ENCODE data around the gene CMTM8.

The CMTM8 gene

DNA sequence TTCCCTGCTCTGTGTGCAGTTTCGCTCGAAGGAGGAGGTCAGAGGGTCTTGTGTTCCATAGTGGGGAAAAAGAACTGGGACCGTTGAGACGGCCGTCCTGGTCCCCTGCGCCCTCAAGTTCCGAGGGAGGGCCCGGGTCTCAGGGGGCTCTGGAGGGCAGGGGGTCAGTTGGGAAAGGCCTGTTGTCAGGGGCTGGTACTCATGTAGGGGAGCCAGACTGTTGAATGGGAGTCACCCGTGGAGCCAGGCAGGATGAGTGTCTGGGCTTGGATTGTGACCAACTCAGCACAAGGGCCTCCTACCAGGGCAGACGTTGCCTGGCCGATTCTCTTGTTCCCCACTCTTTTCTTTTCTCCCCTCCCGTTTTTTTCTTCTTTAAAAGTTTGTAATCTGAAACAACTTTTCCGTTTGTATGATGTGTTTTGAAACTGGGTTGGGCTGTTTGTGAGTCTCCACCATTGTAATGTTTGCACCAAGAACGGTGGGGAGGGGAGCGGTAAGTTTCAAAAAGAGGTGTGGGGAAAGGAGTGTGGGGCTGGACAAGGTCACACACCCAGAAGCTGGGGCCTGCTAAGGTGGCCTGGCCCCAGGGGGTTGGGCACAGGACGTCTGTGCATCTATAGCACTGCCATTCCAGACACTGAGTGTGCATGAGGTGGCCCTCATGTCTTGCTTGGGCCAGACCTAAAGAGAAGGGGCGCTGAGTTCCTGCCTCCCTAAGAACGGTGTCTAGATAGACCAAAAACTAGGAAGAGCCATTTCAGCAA is 154.2 kb downstream of the CMTM8 start:
- H3K4me3 Mint-ChIP-seq: peak overlapping the region; percentile 97
- H3K27me3 Mint-ChIP-seq: no peaks in the 10 kb centered on the region
- peaks cover 71% of the 10 kb centered on the region for H3K4me1 Mint-ChIP-seq (ENCODE audit: low read depth)
- no peaks in the 10 kb centered on the region for H3K9me3 Mint-ChIP-seq
- peak; percentile 67 for DNase-seq
- H3K27ac Mint-ChIP-seq: peak overlapping the region; percentile 98
- peaks cover 27% of the 10 kb centered on the region for H3K36me3 Mint-ChIP-seq (ENCODE audit: low read depth)

DNA sequence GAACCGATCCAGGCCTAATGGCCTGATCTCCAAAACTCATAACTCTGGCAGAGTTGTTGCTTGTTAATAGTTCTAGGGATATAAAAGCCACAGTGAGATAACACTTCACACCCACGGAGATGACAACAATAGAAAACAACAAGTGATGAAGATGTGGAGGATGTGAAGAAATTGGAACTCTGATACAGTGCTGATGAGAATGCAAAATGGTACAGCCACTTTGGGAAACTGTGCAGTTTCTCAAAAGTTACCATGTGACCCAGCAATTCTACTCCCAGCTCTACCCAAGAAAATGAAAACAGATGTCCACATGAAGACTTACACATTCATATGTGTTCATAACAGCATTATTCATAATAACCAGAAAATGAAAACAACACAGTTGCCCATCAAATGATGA is 157.0 kb downstream of the CMTM8 start:
- DNase-seq: no peak
- peaks cover 73% of the 10 kb centered on the region for H3K4me1 Mint-ChIP-seq (ENCODE audit: low read depth)
- no peak overlapping the region for H3K4me3 Mint-ChIP-seq
- H3K9me3 Mint-ChIP-seq: no peaks in the 10 kb centered on the region
- H3K27ac Mint-ChIP-seq: peak overlapping the region; percentile 79
- peaks cover 27% of the 10 kb centered on the region for H3K36me3 Mint-ChIP-seq (ENCODE audit: low read depth)
- H3K27me3 Mint-ChIP-seq: no peaks in the 10 kb centered on the region

GRCh38 chr3:32397941-32398340 is 159.5 kb downstream of the CMTM8 start:
- Mint-ChIP-seq H3K9me3 (no peaks in the 10 kb centered on the region), H3K4me3 (no peak overlapping the region), H3K27me3 (no peaks in the 10 kb centered on the region), H3K36me3 (ENCODE audit: low read depth) (peaks cover 15% of the 10 kb centered on the region), H3K4me1 (ENCODE audit: low read depth) (peaks cover 77% of the 10 kb centered on the region), H3K27ac (no peak overlapping the region)
- DNase-seq: no peak

- H3K9me3 Mint-ChIP-seq: no peaks in the 10 kb centered on the region
- no peaks in the 10 kb centered on the region for H3K27me3 Mint-ChIP-seq
- peaks cover 10% of the 10 kb centered on the region for H3K36me3 Mint-ChIP-seq (ENCODE audit: low read depth)
- H3K4me1 Mint-ChIP-seq (ENCODE audit: low read depth): peaks cover 77% of the 10 kb centered on the region
- no peak for DNase-seq
- H3K4me3 Mint-ChIP-seq: no peak overlapping the region
- peak overlapping the region; percentile 74 for H3K27ac Mint-ChIP-seq
These were observed 160.1 kb downstream of the CMTM8 start for GRCh38 chr3:32398531-32398930.

DNA sequence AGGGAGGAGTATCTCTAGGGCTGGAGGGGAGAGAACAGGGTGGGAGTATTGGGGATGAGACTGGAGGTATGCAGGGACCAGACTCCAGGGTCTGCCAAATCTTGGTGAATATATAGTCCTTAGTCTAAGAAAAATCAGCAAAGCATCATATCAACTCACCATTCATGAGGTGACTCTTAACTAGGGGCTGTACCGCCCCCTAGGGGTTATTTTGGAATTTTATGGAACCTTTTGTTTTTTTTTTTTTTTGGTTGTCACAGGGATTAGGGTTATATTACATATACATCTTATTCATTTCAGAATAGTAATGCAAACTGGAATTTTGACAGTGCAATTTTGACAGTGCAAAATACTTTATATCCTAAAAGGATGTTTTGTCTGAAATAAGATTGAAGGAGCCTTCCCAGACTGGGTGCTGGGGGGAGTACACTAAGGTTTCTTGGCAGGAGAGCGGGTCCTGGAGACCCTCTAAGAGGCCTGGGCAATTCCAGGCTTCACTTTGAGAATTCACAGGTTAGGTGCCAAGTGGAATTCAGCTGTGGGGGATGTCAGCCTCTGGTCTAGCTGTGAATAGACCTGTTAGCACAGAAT is 160.6 kb downstream of the CMTM8 start:
- H3K27me3 Mint-ChIP-seq: no peaks in the 10 kb centered on the region
- peaks cover 13% of the 10 kb centered on the region for H3K36me3 Mint-ChIP-seq (ENCODE audit: low read depth)
- H3K27ac Mint-ChIP-seq: peak overlapping the region; percentile 74
- peaks cover 76% of the 10 kb centered on the region for H3K4me1 Mint-ChIP-seq (ENCODE audit: low read depth)
- no peak overlapping the region for H3K4me3 Mint-ChIP-seq
- no peak for DNase-seq
- H3K9me3 Mint-ChIP-seq: no peaks in the 10 kb centered on the region

DNA sequence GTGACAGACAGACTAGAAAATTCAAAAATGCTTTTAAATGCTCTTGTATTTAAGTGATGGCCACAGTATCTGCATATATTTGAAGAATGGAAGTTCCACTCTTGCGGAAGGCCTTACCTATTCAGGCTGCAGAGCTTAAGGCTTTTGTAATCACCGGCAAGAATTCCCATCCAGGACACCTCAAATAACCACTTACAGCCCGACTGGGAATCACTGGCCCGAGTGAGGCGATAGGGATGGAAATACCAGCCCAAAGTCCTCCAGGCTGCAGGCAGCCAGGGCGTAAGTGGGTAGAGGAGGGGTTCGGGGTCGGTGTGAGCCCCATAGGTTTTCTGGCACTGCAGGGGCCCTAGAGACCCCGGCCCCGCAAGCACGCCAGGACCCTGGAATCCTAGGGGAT is 162.6 kb downstream of the CMTM8 start:
- no peak for DNase-seq
- peaks cover 75% of the 10 kb centered on the region for H3K4me1 Mint-ChIP-seq (ENCODE audit: low read depth)
- peaks cover 23% of the 10 kb centered on the region for H3K36me3 Mint-ChIP-seq (ENCODE audit: low read depth)
- H3K4me3 Mint-ChIP-seq: peak overlapping the region; percentile 84
- peak overlapping the region; percentile 99 for H3K27ac Mint-ChIP-seq
- no peaks in the 10 kb centered on the region for H3K27me3 Mint-ChIP-seq
- no peaks in the 10 kb centered on the region for H3K9me3 Mint-ChIP-seq

DNA sequence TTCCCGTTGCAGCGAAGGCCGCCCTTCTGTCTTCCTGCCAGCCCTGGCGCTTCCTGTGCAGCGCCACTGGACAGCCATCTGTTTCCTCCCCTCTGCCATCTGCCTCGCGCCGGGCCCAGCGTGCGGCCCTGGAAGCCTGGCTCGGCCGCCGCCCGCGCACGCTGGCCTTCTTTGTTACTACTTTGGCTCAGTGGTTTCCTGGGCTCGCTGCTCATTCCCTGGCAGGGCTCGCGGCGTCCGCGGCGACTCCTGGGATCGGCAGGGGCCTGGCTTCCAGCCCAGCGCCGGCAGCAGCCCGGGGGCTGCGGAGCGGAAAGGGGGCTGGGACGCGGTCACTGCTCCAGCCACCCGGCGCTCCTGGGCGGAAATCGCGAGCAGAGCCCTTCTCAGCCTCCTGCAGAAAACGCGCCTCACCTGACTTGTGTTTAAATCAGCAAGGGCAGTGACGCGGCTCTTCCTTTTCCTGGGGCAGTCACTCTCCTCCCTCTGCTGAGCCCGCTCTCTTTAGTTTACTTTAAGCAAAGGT is 163.1 kb downstream of the CMTM8 start:
- Mint-ChIP-seq H3K4me3 (peak overlapping the region; percentile 84), H3K36me3 (ENCODE audit: low read depth) (peaks cover 23% of the 10 kb centered on the region), H3K9me3 (no peaks in the 10 kb centered on the region), H3K27me3 (no peaks in the 10 kb centered on the region), H3K27ac (peak overlapping the region; percentile 99), H3K4me1 (ENCODE audit: low read depth) (peaks cover 78% of the 10 kb centered on the region)
- peak; percentile 73 for DNase-seq

DNA sequence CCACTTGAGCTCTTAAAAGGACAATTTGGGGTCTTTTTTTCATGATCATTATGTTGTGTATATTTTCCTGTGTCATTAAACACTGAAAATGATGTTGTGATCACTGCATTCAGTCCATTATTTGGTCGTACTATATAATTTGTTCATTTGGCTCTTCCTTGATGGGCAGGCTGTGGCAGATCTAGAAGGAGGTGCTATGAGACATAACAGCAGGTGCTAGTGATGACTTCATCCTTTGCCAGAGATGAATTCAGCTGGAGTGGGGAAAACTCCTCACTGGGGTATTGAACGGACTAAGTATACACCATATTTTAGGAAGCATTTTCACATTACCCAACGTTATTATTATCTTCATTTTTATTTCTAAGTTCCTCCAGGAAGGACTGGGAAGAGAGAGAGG is 165.2 kb downstream of the CMTM8 start:
- Mint-ChIP-seq H3K27me3 (no peaks in the 10 kb centered on the region), H3K36me3 (ENCODE audit: low read depth) (peaks cover 27% of the 10 kb centered on the region), H3K9me3 (no peaks in the 10 kb centered on the region), H3K4me3 (no peak overlapping the region), H3K4me1 (ENCODE audit: low read depth) (peaks cover 83% of the 10 kb centered on the region), H3K27ac (peak overlapping the region; percentile 89)
- no peak for DNase-seq

DNA sequence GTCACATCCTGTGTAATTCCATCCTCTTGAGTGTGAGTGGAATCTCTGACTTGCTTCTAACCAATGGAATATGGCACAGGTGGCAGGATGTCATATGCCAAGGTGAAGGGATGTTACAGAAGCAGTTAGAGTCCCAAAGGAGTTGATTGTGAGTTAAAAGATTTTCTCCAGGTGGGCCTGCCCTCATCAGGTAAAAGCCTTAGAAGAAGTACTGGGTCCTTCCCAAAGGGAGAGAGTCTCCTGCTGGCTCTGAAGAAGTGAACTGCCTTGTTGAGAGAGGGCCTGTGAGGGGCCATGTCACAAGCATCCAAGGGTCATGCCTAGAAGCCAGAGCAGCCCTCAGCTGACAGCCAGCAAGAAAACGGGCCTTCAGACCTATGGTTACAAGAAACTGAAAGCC is 166.2 kb downstream of the CMTM8 start:
- H3K4me3 Mint-ChIP-seq: no peak overlapping the region
- peak overlapping the region; percentile 40 for H3K27ac Mint-ChIP-seq
- H3K27me3 Mint-ChIP-seq: no peaks in the 10 kb centered on the region
- H3K9me3 Mint-ChIP-seq: no peaks in the 10 kb centered on the region
- H3K4me1 Mint-ChIP-seq (ENCODE audit: low read depth): peaks cover 79% of the 10 kb centered on the region
- H3K36me3 Mint-ChIP-seq (ENCODE audit: low read depth): peaks cover 30% of the 10 kb centered on the region
- DNase-seq: no peak

- H3K9me3 Mint-ChIP-seq: no peaks in the 10 kb centered on the region
- peaks cover 30% of the 10 kb centered on the region for H3K36me3 Mint-ChIP-seq (ENCODE audit: low read depth)
- no peak overlapping the region for H3K27ac Mint-ChIP-seq
- no peak for DNase-seq
- H3K4me1 Mint-ChIP-seq (ENCODE audit: low read depth): peaks cover 84% of the 10 kb centered on the region
- no peak overlapping the region for H3K4me3 Mint-ChIP-seq
- no peaks in the 10 kb centered on the region for H3K27me3 Mint-ChIP-seq
These were observed 166.7 kb downstream of the CMTM8 start for GRCh38 chr3:32405155-32405554.

DNA sequence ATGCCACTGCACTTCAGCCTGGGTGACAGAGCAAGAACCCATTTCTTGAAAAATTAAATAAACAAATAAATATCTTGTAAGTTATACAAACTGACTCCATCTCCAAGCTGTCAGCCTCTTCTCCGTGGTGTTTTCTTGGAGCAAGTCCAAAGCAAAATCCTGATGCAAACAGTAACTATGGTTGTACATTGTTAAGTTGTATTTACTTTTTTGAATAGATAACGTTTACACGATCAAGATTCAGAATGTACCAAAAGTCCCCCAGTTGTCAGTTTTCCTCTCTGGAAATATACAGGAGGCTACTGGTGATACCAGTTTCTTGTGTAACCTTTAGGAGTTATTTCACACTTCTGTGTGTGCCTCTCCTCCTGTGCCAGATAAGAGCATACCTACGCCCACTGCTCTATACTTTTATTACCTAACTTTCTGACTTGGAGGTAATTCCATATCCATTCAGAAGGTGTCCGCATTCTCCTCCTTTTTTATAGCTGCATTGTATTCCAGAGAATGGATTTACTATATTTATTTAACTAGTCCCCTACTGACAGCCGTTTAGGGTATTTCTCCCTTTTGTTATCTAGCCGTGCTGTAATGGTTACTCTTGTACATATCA is 167.3 kb downstream of the CMTM8 start:
- H3K9me3 Mint-ChIP-seq: no peaks in the 10 kb centered on the region
- H3K27ac Mint-ChIP-seq: no peak overlapping the region
- no peak for DNase-seq
- H3K36me3 Mint-ChIP-seq (ENCODE audit: low read depth): peaks cover 30% of the 10 kb centered on the region
- H3K4me3 Mint-ChIP-seq: no peak overlapping the region
- no peaks in the 10 kb centered on the region for H3K27me3 Mint-ChIP-seq
- peaks cover 84% of the 10 kb centered on the region for H3K4me1 Mint-ChIP-seq (ENCODE audit: low read depth)

- no peaks in the 10 kb centered on the region for H3K27me3 Mint-ChIP-seq
- H3K27ac Mint-ChIP-seq: peak overlapping the region; percentile 42
- DNase-seq: no peak
- H3K4me3 Mint-ChIP-seq: no peak overlapping the region
- H3K4me1 Mint-ChIP-seq (ENCODE audit: low read depth): peaks cover 77% of the 10 kb centered on the region
- H3K9me3 Mint-ChIP-seq: no peaks in the 10 kb centered on the region
- H3K36me3 Mint-ChIP-seq (ENCODE audit: low read depth): peaks cover 30% of the 10 kb centered on the region
These were observed 168.3 kb downstream of the CMTM8 start for GRCh38 chr3:32406486-32407408.

GRCh38 chr3:32410367-32411246 is 172.1 kb downstream of the CMTM8 start:
- no peaks in the 10 kb centered on the region for H3K27me3 Mint-ChIP-seq
- H3K4me1 Mint-ChIP-seq (ENCODE audit: low read depth): peaks cover 71% of the 10 kb centered on the region
- DNase-seq: no peak
- peaks cover 13% of the 10 kb centered on the region for H3K36me3 Mint-ChIP-seq (ENCODE audit: low read depth)
- H3K27ac Mint-ChIP-seq: peak overlapping the region; percentile 5
- H3K4me3 Mint-ChIP-seq: no peak overlapping the region
- no peaks in the 10 kb centered on the region for H3K9me3 Mint-ChIP-seq

Measured in activated T-cell treated with anti-CD3 and anti-CD28 coated beads, Interleukin-2, amount 50 U/mL, for 24 hours (primary cell).